HG02885 (cell line): ENCODE data around the gene SLC25A22.
A peak's percentile ranks its signal among the peaks of the same experiment; 100 is the strongest.

Experiments
- ATAC-seq: cut with Tn5 transposase; IDR thresholded peaks from one replicate; pipeline ENCODE4 v1.9.1; 2021; ENCODE audit warnings: mild to moderate bottlenecking; ENCODE audit not compliant: unreplicated experiment, poor library complexity

Gene SLC25A22

DNA sequence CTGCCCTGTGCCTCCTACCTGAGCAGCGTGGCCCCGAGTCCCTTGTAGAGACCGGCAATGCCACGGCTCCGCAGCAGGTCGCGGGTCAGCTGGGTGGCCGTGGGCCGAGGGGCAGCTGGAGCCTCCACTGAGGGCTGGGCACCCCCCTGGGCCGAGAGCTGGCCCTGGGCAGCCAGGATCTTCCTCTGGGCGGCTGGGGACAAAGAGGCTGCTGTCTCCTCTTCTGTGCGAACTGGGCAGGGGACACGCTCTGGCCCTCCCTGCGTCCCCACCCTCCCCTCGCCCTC is 5.6 kb downstream of the SLC25A22 start:
- no peak for ATAC-seq

DNA sequence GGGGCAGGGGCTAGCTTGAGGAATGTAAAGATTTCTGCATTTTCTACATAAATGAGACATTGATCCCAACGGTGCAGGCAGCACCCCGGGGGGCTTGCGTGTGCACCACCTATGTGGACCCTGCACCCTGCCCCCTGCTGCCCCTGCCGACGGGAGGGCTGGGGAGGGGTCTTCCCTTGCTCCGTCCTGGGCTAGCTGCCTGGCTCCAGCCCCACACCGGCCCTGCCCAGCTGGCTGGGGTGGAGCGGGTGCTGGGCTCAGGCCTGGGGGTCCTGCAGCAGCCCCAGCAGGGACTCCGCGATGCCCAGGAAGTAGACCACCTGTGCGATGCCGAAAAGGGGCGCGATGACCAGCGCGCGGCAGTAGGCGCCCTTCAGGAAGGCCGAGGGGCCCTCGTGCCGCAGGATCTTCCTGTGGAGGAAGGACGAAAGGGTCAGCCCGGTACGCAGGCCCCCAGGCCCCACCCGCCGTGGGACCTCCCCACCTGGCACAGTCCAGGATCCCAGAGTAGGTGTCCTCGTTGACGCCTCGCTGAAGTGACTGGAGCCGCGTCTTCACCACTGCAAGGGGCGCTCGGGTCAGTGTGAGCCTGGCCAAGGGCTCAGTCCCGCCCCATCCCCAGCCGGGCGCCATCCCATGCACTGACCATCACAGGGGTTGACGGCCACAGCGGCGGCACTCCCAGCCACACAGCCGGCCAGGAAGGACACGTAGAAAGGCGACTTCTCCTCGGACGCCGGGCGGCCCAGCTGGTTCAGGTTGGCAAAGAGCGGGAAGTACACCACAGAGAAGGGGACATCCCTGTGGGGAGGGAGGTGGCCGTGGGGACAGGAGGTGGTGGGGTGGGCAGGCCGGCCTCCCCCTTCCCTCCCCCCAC is 6.2 kb downstream of the SLC25A22 start:
- no peak for ATAC-seq

DNA sequence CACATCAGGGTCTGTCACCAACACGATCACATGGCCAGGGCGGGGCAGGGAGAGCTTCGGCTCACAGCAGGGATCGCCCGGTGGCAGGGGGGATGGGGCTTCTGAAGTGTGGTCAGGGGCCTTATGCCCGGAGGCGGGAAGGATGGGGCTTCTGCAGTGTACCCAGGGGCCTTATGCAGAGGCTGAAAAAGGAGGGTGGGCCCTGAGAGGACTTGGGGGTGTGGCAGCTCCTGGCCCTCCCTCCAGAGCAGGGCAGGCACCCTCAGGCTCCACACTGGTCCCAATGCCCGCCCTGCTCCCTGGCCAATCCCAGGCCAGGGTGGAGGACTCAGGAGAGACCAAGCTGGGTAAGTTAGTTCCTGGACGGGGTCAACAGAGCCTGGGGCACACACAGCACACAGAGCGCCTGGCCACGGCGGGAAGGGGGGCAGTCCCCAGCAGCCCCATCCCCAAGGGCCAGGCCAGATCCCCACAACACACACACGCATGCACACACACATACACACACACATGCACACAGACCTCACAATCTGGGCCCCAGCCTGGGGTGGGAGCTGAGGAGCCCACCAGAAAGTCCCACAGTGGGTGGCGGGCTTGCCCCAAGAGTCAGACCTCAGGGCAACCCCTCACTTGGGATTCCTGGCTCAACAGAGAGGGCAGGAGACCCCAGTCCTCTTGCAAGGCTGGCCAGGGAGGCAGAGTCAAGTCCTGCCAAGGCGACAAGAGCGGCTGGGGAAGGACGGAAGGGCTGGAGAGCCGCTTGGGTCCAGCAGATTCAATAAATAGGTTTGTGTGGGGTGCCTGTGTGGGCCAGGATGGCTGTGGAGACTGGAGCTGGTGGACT is 7.1 kb downstream of the SLC25A22 start:
- ATAC-seq, result no peak

DNA sequence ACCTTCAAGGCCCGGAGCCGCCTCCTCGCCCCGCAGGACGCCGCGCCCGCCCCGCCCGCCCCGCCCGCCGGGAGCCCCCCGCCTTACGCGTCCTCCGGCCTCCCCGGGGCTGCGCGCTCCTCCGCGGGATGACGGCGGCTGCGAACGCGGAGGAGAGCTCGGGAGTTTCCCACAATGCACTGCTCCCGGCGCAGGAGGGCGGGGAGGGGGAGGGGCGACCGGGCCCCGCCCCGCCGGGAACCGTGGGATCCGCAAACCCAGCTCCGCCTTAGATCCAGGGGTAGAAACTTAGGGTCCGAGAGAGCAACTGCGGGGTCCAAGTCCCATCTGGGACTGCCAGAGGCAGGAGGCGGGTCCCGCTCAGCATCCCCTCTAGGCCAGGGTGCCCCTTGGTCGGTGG is 8.1 kb downstream of the SLC25A22 start, which contains the start of gene CEND1:
CEND1 (minus strand) TSS at position 148 of the 400 bp plus-strand sequence. CDS start 1,514 bp downstream, outside the sequence.
- ATAC-seq, result no peak

DNA sequence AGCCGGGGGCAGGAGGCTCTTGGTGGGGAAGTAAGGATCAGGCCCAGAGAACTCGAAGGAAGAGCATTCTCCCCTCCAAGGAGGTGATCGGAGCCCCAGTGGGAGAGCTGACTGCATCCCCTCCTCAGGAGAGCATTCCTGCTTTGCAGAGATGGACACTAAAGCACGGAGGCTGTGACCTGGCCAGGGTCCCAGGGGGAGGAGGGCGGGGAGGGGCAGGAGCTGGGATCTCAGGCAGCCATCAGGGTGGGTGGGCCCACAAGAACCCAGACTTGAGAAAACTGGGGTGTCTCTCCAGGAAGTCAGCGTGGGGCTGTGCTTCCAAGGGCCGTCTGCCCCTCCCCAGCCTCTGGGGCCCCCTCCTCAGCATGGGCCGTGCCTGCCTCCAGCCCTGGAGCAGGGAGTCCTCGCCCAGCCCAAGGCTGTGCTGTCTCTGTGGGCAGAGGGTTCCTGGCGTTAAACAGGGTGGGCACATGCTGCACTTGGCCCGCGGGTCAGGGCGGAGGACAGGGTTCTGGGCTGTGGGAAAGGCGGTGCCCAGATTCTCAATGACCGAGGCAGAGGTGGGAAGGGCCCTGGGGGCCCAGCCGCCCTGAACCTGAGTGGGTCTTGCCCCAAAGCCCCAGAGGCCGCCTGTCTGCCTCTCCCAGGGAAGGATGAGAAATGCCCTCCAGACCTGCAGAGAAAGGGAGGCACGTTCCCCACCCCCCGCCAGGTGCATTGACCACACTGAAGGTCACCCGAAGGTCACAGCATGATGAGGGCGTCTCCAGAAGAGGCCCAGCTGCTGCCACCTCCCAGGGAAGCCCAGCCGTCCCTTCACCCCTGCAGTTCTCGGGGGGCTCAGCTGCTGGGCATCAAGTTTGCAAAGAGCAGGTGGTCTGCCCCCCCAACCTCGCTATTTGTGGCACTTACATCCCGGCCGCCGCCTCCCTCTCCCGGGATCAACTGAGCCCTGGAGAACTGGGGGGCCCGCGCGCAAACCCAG is 8.8 kb downstream of the SLC25A22 start:
- no peak for ATAC-seq

DNA sequence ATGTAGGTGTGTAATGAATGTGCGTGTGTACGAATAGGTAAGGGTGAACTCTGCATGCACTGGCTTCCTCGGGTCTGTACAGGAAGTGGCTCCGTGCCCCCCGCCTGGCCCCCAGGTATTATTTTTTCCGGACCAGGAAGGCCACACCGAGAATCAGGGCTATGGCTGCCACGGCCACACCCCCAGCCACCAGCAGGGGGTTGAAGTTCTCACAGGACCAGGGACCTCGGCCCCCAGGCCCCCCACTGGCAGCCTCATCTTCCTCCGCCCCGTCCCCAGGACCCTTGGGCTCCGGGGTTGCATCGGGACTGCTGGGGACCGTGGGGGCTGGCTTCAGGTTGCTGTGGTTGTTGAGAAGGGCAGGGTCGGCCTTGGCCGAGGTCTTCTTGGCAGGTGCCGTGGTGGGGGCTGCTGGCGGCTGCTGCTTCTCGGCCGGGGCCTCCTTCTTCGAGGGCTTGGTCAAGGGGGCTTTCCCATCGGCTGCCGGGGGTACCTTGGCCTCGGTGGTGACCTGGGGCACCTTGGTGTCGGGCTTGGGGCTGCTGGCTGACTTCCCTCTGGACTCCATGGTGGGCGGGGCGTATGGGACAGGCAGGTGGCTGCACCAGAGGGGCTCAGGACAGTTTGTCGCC is 10.0 kb downstream of the SLC25A22 start:
- ATAC-seq, result no peak

DNA sequence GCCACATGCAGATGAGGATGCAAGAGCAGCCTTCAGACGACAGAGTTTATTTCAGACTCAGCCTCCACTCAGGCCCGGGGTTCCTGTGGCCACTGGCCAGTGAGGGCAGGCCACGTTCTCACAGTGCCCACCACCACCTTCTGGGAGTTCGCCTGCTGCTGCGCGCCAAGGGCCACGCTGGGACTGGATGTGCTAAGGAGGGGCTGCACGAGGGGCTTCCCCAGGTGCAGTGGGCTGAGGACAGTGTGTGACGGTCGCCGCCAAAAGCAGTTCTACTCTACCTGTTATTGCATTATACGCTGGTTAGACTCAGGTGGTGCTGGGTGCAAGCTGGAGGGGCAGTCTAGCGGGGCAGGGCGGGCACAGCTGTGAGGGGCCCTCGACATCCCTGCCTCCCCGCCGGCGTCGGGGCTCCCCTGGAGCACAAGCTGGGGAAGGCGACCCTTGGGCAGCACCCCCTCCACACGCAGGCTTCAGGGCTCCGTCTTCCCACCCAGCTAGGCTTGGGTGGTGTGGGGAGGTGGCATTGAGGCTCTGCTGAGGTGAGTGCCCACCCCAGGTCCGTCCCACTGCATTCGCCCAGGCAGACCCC is 10.9 kb downstream of the SLC25A22 start:
- ATAC-seq, result no peak

DNA sequence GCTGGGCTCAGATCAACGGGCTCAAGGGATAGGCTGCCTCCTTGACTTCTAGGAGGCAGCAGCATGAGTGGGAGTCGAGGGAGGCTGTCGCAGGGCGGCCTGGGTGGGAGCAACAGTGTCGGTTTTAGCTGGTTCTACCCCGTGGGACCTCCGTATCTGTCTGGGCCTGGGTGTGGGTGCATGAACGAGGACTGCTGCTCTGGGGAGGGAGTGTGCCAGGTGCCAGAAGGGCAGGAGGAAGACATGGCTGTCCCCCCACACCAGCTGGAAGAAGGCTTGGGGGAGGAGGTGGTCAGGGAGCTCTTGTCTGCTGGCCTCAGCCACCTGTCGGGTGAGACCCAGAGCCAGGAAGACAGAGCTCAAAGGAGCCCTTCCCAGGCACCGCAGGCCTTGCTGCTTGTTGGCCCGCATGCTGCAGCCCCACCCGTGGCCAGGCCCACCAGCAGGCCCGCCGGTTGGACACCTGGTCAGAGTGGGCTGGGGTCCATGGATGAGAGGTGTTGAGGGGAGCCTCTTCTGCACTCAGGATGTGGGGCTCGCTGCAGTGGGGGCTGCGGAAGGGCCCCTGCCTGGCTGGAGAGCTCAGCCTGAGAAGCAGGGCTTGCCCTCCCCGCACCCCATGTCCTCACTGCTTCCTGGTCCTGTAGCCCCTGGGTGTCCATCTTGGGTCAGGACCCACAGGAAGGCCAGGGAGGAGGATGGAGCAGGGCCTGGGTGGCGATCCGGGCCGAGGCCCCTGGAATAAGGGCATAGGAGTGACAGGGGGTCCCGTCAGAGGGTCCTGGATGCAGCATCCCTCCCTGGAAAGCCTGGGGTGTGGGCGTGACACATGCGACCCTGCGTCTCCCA is 11.6 kb downstream of the SLC25A22 start:
- no peak for ATAC-seq

DNA sequence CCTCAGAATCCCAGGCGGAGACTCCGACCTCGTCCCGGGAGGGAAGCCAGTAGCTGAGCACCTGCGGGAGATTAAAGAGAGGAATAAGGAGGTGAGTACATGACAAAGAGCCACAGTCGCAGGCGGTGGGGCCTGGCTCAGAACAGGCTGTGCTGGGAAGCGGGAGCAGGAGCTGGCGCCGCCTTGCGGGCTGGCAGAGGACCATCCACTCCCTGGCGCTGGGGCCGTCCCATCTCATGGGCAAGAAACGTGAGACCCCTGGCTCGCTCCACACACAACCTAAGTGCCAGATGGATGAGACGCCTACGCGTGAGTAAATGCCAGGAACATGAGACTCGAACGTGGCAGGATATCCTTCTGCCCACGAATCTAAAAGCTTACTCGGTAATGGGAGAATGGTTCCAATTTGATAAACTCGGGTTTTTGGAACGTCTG is 14.5 kb downstream of the SLC25A22 start:
- no peak for ATAC-seq

DNA sequence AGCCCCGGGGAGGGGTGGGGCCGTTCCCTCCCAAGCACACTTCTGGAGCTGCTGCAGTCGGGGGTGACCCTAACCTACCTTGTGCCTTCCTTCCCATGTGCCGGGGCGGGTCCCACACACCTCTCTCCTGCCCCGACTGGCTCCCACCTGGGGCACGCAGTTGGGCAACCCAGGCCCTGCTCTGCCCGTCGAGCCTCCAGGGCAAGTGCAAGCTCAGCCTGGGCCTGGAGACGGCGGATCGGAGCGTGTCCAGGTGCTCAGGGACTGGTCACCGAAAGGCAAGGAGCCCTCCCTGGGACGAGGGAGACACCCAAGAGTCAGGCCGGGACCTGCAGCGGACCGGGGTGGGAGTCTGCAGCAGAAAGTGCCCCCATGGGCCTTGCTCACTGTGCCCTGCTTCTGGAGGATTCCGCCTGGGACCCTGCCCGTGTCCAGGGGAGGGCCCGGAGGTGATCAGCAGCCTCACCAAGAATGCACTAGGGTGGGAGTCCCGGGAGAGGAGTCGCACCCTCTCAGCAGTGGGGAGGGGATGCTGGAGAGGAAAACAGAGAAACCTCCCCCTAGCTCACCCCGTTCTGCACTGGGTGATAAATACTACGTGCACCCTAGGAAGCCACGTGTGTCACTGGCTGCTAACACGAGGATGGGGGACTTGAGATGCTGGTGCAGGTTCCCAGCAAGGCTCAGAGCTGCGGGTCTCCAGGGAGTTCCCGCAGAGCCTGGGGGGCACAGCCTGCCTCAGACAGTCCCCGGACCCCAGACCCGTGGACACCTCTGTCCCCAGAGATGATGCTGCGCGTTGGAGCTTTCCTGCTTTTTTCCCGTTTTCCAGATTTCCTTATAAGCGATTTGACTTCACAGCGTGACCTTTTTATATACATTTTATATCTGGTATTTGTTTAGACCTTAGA is 15.6 kb downstream of the SLC25A22 start:
- ATAC-seq, result no peak

DNA sequence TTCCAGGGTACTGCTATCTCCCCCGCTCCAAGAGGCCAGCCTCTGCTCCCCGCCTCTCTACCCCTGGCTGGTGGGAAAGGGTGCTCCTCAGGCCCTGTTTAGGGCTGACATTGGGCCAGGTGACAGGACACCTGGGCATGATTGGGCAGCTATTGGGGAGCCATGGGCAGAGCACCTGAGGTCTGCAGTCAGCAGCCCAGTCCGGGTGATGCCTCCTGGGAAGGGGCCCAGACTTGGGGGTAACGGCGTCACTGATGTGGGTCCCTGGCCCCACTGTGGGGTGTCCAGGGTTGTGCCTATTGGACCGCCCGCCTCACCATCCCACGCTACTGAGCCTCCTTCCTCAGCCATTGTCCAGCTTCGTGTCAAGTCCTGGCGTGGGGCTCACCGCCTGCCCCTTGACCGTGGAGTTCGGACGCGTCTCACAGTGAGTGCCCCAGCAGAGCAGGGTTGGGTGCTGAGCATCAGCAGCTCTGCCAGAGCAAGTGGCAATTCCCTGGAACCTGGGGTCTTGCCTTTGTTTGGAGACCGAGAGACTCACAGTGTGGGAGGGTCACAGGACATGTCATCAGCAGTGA is 18.0 kb downstream of the SLC25A22 start:
- no peak for ATAC-seq

DNA sequence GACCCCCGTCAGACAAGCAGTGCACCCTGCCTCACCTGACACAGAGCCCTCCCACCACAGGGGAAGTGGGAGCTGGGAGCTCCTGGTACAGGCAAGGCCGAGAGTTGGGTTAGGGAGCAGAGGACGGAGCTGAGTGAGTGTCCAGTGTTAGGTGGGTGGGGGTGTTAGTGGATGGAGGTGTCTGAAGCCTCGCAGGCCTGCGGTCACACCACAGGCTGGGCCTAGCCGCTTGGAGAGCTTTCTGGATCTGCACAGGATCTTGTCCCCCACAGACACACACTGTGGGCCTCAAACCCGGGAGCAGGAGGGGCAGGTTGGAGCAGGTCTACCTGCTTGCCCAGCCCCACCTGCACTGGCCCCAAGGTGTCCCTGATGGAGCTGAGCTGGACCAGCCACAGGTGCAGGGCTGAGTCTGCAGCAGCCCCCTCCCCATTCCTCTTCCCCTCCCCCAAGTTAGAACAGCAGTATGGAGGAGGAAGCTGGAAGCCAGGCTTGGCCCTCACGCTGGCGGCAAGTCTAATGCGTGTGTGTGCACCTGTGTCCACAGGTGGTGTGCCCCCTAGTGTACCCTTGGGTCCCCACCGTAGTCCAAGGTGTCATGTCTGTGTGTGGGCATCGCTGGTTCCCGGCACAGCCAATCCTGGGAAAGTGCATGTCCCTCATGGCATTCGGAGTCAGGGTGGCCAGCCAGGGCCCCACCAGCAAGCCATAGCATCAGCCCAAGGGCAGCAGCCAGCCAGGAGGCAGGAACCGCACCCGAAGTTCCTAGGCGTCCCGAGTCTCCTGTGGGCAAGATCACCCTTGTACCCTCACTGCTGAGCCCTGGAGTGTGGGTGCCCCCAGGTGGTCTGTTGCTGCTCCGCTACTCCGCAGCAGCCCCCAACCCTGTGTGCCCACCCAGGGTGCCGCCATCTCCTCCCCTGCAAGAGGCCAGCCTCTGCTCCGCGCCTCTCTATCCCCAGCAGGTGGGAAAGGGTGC is 18.8 kb downstream of the SLC25A22 start:
- no peak for ATAC-seq

DNA sequence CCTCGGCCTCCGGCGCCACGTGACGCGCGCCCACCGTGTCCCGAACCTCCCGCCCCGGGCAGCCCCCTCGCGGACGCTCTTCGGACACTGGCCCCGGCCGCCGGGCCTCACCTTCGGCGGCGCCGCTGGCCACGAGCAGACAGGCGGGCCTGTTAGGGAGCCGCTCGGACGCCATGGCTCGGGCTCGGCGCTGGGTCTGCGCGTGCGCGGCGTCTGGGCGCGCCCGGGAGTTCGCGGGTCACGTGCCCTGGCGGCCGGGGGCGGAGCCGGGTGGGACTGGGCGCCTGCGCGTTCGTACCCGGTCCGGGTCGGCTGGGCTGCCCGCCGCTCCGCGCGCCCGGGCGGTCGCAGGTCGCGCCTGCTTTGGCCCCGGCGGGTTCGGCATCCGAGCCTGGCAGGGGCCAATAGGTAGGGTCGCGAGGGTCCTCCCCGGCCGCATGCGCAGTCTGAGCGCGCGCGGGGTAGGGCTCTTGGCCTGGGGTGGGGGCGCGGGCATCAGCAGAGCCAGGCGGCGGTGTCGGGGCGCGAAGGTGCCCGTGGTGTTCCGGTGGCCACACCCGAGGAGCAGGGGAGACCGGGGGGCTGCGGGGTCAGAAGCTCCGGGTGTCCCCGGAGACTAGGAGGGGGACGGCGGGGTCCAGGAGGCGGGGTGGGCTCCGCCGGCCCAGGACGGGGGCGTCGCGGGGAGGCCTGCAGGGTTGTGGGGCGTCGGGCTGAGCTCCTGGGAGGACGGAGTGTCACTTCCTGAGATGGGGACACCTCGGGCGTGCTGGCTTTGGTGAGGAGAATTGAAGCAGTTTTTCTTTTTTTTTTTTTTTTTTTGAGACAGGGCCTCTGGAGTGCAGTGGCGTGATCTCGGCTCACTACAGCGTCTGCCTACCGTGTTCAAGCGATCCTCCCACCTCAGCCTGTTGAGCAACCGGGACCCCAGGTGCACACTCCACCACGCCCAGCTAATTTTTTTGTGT is 20.5 kb downstream of the SLC25A22 start, which contains the start of gene GATD1:
GATD1 (minus strand) TSS at position 200 of the 968 bp plus-strand sequence; CDS start at position 175, 25 bp downstream.
- peak; percentile 81 for ATAC-seq

DNA sequence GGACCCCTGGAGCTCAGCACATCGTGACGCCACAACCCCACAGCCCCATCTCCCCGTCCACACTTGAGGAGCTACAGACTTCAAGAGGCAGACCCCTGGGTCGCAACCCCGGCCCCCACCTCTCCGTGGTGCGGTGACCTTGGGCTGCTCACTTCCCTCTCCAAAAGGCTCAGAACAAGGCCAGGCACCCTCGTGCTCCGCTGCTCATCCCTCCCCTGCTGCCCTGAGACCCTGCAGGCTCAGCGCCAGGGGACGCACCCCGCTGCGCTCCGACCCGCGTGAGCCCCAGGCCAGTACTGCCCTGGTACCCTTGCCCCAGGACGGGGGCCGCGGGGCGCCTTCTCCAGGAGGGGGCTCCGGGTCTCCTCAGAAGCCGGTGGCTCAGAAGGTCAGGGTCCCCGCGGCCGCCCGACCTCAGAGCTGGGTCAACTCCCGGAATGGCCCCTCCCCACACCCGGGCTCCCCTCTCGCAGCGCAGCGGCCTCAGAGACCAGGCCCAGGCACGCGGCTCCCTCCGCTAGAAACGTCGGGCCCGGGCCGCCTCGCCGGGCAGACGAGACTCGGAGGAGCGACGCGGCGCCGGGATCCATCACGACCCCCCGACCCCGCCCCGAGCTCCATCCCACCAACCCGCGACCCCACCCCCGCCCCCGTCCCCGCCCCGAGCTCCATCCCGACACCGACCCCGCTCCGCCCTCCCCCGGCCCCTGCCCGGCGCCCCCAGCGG is 21.4 kb downstream of the SLC25A22 start:
- ATAC-seq, result peak; percentile 17
